Measurements from ENCODE around the gene PPP1R9B. TPM values are rescaled to one million over a fixed set of nuclear protein-coding genes. Genes with fewer than 3 reads are reported as not detected.
A peak's percentile ranks its signal among the peaks of the same experiment; 100 is the strongest.

The PPP1R9B gene
- 16.6 and 17.4 TPM in 2 replicates for total RNA-seq

- no peak for FAIRE-seq
- no peak for DNase-seq (ENCODE audit: low read depth)
- TF ChIP-seq CTCF (IDR thresholded peaks at IDR 0.05; ENCODE audit: insufficient read depth, low read length, severe bottlenecking): no peak
- Histone ChIP-seq H3K4me3 (ENCODE audit: low read depth, low read length) (peak within 1 kb of the TSS; percentile 70), H3K27me3 (ENCODE audit: control insufficient read depth, insufficient read depth, low read length) (no peaks in the 10 kb centered on the region), H3K36me3 (ENCODE audit: control insufficient read depth, insufficient read depth, low read length) (no peaks in the 10 kb centered on the region)
Observed at GRCh38 chr17:50150354-50151040, at the start of gene PPP1R9B. PPP1R9B (minus strand) TSS chr17:50150677; CDS start chr17:50150513, 164 bp downstream.

- FAIRE-seq (no peak), DNase-seq (ENCODE audit: low read depth) (peak; percentile 90)
- no peak for TF ChIP-seq CTCF (IDR thresholded peaks at IDR 0.05; ENCODE audit: insufficient read depth, low read length, severe bottlenecking)
- Histone ChIP-seq H3K27me3 (ENCODE audit: control insufficient read depth, insufficient read depth, low read length) (peaks cover 3% of the 10 kb centered on the region), H3K36me3 (ENCODE audit: control insufficient read depth, insufficient read depth, low read length) (peaks cover 17% of the 10 kb centered on the region), H3K4me3 (ENCODE audit: low read depth, low read length) (peak overlapping the region; percentile 50)
Observed at GRCh38 chr17:50199803-50200456, 49.5 kb upstream of the PPP1R9B start.

- TF ChIP-seq CTCF (IDR thresholded peaks at IDR 0.05; ENCODE audit: insufficient read depth, low read length, severe bottlenecking): no peak
- Histone ChIP-seq H3K4me3 (ENCODE audit: low read depth, low read length) (peak overlapping the region; percentile 50), H3K27me3 (ENCODE audit: control insufficient read depth, insufficient read depth, low read length) (peaks cover 3% of the 10 kb centered on the region)
Observed at GRCh38 chr17:50199211-50199802, 48.8 kb upstream of the PPP1R9B start.

GRCh38 chr17:50198026-50198669 is 47.7 kb upstream of the PPP1R9B start:
- no peak for FAIRE-seq
- Histone ChIP-seq H3K36me3 (ENCODE audit: control insufficient read depth, insufficient read depth, low read length) (peaks cover 25% of the 10 kb centered on the region), H3K27me3 (ENCODE audit: control insufficient read depth, insufficient read depth, low read length) (peaks cover 3% of the 10 kb centered on the region), H3K4me3 (ENCODE audit: low read depth, low read length) (no peak overlapping the region)
- peak; percentile 80 for TF ChIP-seq CTCF (IDR thresholded peaks at IDR 0.05; ENCODE audit: insufficient read depth, low read length, severe bottlenecking)
- peak; percentile 65 for DNase-seq (ENCODE audit: low read depth)

More at GRCh38 chr17:50199211-50199802, 48.8 kb upstream of the PPP1R9B start:
- FAIRE-seq: no peak
- peaks cover 17% of the 10 kb centered on the region for H3K36me3 ChIP-seq (ENCODE audit: control insufficient read depth, insufficient read depth, low read length)
- no peak for DNase-seq (ENCODE audit: low read depth)

- H3K27me3 ChIP-seq (ENCODE audit: control insufficient read depth, insufficient read depth, low read length): peaks cover 3% of the 10 kb centered on the region
- no peak for TF ChIP-seq CTCF (IDR thresholded peaks at IDR 0.05; ENCODE audit: insufficient read depth, low read length, severe bottlenecking)
- peaks cover 30% of the 10 kb centered on the region for H3K36me3 ChIP-seq (ENCODE audit: control insufficient read depth, insufficient read depth, low read length)
- FAIRE-seq (peak; percentile 40), DNase-seq (ENCODE audit: low read depth) (peak; percentile 48)
- no peak overlapping the region for H3K4me3 ChIP-seq (ENCODE audit: low read depth, low read length)
Observed at GRCh38 chr17:50196826-50197225, 46.3 kb upstream of the PPP1R9B start.

All from bronchial epithelial cell (primary cell).